T-helper 17 cell (primary cell): ENCODE measurements around the gene CDH16. TPM values are rescaled to one million over a fixed set of nuclear protein-coding genes. Genes with fewer than 3 reads are reported as not detected.

Experiments
- ATAC-seq: fragments of 150-1000 bp; cut with Tn5 transposase; 2 replicates; pipeline ENCODE4 v1.10.0; 2021; ENCODE audit warnings: mild to moderate bottlenecking, moderate library complexity
- DNase-seq, 3 donors: peaks; one replicate each; pipeline versions ENCODE4 v3.0.0 to v3.0.0-alpha.2; 2020 to 2021
- H3K9me3 ChIP-seq: one replicate; pipeline ENCODE4 v1.7.0; 2013; ENCODE audit warnings: low read length, mild to moderate bottlenecking; ENCODE audit not compliant: control insufficient read depth, poor library complexity, severe bottlenecking
- H3K27ac Mint-ChIP-seq: one replicate; pipeline ENCODE4 v1.8.0; 2022; ENCODE audit warnings: mild to moderate bottlenecking, moderate library complexity, mixed read lengths
- H3K27me3 Mint-ChIP-seq: one replicate; pipeline ENCODE4 v1.8.0; 2022; ENCODE audit warnings: mixed read lengths
- H3K36me3 Mint-ChIP-seq: one replicate; pipeline ENCODE4 v1.8.0; 2022; ENCODE audit warnings: low read depth, mixed read lengths
- H3K4me1 Mint-ChIP-seq: one replicate; pipeline ENCODE4 v1.8.0; 2022; ENCODE audit warnings: mild to moderate bottlenecking, mixed read lengths
- H3K4me3 Mint-ChIP-seq: one replicate; pipeline ENCODE4 v1.8.0; 2022; ENCODE audit warnings: mild to moderate bottlenecking, moderate library complexity, mixed read lengths
- total RNA-seq, 4 donors: library from RNA in 2 of 4; stranded (reverse) in 2 of 4; gene quantifications; one replicate each; pipeline ENCODE4 v1.2.3 and lab custom pipeline; 2022 to 2026

CDH16 gene
- total RNA-seq, 2 donors from 2014 or later = not detected

DNA sequence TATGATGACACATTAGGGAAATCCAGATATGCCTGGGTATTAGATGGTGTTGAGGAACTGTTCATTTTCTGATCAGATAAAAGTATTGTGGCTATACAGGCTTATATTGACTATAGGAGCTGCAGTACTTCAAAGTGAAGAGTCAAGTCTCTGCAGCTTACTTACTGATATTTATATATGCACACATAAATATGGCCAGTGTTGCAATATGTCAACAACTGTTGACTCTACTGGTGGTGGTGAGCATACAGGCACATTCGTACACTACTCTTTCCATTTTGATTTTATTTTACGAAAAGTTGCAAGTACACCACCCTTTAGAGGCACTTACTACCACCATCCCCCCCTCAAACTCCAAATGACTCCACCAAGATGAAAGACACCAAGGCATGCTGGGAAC lies 13.0 kb upstream of the CDH16 start:
- DNase-seq = no peak
- Mint-ChIP-seq H3K4me1 (peaks cover 36% of the 10 kb centered on the region), H3K36me3 (peaks cover 7% of the 10 kb centered on the region), H3K27me3 (no peaks in the 10 kb centered on the region), H3K27ac (no peak overlapping the region), H3K4me3 (no peak overlapping the region)
- ATAC-seq = no peak
- H3K9me3 ChIP-seq = no peaks in the 10 kb centered on the region

DNA sequence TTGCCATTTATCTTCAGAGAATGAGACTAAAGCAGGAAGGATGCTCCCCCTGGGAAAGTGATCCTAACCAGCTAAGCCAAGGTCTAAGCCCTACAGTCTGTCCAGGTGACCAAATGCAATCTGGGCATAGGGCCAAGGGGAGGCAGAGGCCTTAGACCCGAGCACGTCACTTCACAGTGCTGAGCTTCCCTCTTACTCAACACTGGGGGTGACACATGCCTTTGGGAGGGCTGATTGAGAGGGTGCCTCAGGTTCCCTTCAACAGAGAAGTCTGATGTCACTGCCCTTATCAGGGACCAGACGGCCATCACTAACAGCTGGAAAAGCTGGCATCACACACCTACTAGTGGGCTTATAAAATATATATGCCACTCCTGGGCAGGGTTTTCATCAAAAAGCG lies 11.5 kb upstream of the CDH16 start:
- Mint-ChIP-seq H3K4me1 (peaks cover 29% of the 10 kb centered on the region), H3K27me3 (peaks cover 10% of the 10 kb centered on the region), H3K27ac (peak overlapping the region; percentile 39), H3K4me3 (no peak overlapping the region), H3K36me3 (peaks cover 7% of the 10 kb centered on the region)
- H3K9me3 ChIP-seq = no peaks in the 10 kb centered on the region
- ATAC-seq (no peak), DNase-seq (no peak)

DNA sequence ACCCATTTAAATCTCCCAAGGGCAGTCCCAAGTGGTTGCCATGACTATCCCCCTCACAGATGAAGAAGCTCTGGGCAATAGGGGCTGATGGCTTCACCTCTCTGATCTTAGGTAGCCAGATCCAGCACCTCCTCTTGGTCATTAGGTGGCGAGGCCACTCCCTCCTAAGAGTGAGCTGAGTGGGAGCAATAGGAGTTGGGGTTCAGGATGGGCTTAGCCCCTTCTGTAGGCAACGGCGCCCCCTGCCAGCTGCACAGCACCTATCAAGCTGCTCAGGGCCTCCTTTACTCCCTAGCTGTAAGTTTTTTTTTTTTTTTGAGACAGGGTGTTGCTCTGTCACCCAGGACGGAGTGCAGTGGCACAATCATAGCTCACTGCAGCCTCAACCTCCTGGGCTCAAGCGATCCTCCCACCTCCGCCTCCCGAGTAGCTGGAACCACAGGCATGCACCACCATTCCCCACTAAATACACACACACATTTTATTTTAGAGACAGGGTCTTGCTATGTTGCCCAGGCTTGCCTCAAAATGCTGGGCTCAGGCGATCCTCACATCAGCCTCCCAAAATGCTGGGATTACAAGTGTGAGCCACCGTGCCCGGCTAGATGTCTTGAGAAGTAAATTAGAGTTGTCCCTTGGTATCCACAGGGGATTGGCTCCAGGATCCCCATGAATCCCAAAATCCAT lies 10.2 kb upstream of the CDH16 start:
- Mint-ChIP-seq H3K4me3 (no peak overlapping the region), H3K27me3 (peaks cover 15% of the 10 kb centered on the region)
- peak; percentile 45 for ATAC-seq

GRCh38 chr16:66927918-66928649 lies 9.4 kb upstream of the CDH16 start:
- H3K9me3 ChIP-seq = no peaks in the 10 kb centered on the region
- Mint-ChIP-seq H3K27ac (peak overlapping the region; percentile 6), H3K4me1 (peaks cover 21% of the 10 kb centered on the region), H3K4me3 (no peak overlapping the region), H3K27me3 (peaks cover 23% of the 10 kb centered on the region), H3K36me3 (peaks cover 2% of the 10 kb centered on the region)
- ATAC-seq (no peak), DNase-seq (no peak)

More for the DNA sequence above, 10.2 kb upstream of the CDH16 start:
- peaks cover 3% of the 10 kb centered on the region for H3K36me3 Mint-ChIP-seq
- no peak for DNase-seq
- H3K27ac Mint-ChIP-seq = no peak overlapping the region
- no peaks in the 10 kb centered on the region for H3K9me3 ChIP-seq
- peaks cover 26% of the 10 kb centered on the region for H3K4me1 Mint-ChIP-seq

- Mint-ChIP-seq H3K27me3 (peaks cover 28% of the 10 kb centered on the region), H3K36me3 (peaks cover 2% of the 10 kb centered on the region), H3K27ac (no peak overlapping the region), H3K4me1 (peaks cover 11% of the 10 kb centered on the region), H3K4me3 (no peak overlapping the region)
- H3K9me3 ChIP-seq = no peaks in the 10 kb centered on the region
- ATAC-seq (no peak), DNase-seq (no peak)
Observed at GRCh38 chr16:66926961-66927436, 8.3 kb upstream of the CDH16 start.

DNA sequence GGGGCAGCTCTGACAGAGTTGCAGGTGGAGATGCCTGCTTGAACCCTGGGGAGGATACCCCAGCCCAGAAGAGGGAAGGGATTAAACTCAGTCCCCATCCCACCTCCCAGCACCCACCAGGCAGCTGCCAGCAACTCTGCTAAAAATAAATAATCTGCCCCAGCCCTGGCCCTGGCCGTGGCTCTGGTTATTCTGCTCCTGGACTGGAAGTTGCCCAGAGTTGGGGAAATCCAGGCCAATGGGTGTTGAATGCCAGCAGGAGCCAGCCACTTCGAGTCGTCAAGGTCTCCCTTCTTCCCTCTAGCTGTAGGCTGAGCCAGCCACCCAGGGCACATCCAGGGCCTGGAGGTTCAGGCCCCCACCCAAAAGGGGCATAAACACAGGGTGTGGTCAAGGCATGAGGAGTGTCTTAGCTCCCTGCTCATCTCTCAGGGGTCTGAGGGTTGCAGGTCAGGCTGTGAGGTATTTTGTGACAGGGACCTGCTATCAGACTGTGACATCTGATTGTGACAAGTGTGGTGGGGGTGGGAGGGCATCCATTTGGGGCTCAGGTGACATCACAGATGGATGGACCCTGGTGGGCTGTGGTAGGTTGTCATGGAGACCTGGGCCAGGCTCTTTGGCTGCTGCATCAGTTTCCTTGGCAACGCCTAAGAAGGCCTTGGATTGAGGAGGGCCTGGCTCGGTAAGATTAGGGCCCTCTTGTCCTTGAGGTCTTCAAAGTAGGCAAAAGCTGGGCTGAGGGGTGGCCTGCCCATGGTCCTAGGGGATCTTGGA lies 7.7 kb upstream of the CDH16 start:
- no peak for DNase-seq
- Mint-ChIP-seq H3K27me3 (peaks cover 35% of the 10 kb centered on the region), H3K4me3 (peak overlapping the region; percentile 79), H3K36me3 (peaks cover 3% of the 10 kb centered on the region), H3K4me1 (peaks cover 8% of the 10 kb centered on the region), H3K27ac (no peak overlapping the region)
- no peak for ATAC-seq
- no peaks in the 10 kb centered on the region for H3K9me3 ChIP-seq

DNA sequence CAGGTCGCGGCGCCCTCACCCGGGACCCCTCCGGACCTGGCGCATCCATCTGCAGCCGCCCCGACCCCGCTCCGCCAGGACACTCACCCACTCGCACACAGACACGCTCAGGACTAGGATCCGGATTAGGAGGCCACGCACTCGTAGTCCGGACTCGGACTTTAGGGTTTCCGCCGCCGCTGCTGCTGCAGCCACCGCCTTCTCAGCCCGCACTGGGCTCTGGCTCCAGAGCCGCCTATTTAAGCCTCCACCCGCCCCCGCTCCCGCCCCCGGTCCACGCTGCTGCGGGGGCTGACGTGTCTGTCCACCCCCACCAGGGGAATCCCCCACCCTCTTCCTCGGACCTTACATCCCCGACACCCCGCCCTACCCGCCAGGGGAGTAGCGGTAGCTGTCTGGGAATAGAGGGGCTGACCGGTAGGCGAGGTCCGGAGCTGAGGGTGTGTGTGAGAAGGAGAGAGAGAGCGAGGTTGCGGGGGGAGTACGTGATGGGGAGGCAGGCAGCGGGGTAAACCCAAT lies 6.7 kb upstream of the CDH16 start, which contains the start of gene RRAD:
RRAD (minus strand) TSS at position 214 of the 519 bp plus-strand sequence. CDS start 356 bp downstream, outside the sequence.
- DNase-seq = no peak
- peak within 1 kb of the TSS; percentile 79 for H3K4me3 Mint-ChIP-seq

DNA sequence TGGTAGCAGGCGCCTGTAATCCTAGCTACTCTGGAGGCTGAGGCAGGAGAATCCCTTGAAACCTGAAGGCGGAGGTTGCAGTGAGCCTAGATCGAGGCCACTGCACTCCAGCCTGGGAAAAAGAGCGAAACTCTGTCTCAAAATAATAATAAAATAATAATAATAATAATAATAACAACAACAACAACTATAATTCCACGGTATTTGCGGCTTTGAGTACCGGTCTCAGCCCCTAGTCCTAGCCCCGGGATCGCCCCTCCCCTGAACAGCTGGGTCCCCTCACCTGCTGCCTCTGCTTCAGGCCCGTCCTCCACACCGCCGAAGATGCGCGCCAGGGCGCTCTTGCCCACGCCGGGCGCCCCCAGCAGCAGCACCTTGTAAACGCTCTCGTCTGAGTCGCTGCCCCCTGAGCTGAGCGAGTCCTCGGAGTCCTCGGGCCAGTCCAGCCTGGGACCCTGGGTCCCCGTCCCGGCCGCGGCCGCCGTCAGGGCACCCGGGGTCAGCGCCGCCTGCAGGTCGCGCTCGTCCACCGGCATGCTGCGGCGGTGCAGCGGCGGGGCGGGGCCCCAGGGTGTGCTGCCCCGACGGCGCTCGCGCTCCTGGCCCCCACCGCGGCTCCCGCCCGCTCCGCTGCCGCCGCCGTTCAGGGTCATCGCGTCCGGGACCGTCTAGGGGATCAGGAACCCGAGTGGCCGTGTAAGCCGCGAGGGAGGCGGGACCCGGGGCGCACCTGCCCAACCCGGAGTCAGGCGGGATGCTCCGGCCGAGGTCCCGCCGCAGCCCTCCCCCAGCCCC lies 6.0 kb upstream of the CDH16 start:
- Mint-ChIP-seq H3K27me3 (peaks cover 39% of the 10 kb centered on the region), H3K4me1 (peaks cover 8% of the 10 kb centered on the region), H3K4me3 (peak overlapping the region; percentile 79), H3K27ac (no peak overlapping the region), H3K36me3 (peaks cover 3% of the 10 kb centered on the region)
- DNase-seq = peak; percentile 26 to 40 (median 32)
- peak; percentile 78 for ATAC-seq
- no peaks in the 10 kb centered on the region for H3K9me3 ChIP-seq

More for the DNA sequence above, 6.7 kb upstream of the CDH16 start, which contains the start of gene RRAD:
- H3K27ac Mint-ChIP-seq = no peak within 1 kb of the TSS
- H3K9me3 ChIP-seq = no peaks in the 10 kb centered on the region
- peaks cover 39% of the 10 kb centered on the region for H3K27me3 Mint-ChIP-seq
- no peak for ATAC-seq
- H3K36me3 Mint-ChIP-seq = peaks cover 3% of the 10 kb centered on the region
- H3K4me1 Mint-ChIP-seq = peaks cover 8% of the 10 kb centered on the region

DNA sequence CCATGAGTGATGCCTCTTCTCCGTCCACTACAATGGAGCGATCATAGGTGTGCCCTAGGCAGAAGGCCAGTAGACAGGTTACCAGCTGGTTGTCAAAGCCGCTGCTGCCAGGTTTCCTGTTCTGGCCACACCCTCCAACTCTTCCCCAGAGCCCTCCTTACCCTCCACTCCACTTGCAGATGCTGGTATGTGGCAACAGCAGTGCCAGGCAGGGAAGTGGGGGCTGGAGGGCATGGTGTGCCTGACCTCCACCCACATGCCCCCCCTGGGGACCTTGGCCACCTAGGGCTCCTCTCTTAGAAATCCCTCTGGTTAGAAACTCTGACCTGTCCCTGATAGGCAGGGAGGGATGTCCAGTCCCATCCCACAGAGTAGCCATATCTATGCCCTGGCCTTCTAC lies 5.2 kb upstream of the CDH16 start:
- DNase-seq (no peak), ATAC-seq (no peak)
- H3K27me3 Mint-ChIP-seq = peaks cover 39% of the 10 kb centered on the region
- peaks cover 3% of the 10 kb centered on the region for H3K36me3 Mint-ChIP-seq
- peak overlapping the region; percentile 21 for H3K4me3 Mint-ChIP-seq
- H3K9me3 ChIP-seq = no peaks in the 10 kb centered on the region
- H3K27ac Mint-ChIP-seq = no peak overlapping the region
- peaks cover 8% of the 10 kb centered on the region for H3K4me1 Mint-ChIP-seq

GRCh38 chr16:66923247-66923731 lies 4.6 kb upstream of the CDH16 start:
- peaks cover 8% of the 10 kb centered on the region for H3K4me1 Mint-ChIP-seq
- ATAC-seq (no peak), DNase-seq (no peak)
- no peak overlapping the region for H3K4me3 Mint-ChIP-seq
- peaks cover 43% of the 10 kb centered on the region for H3K27me3 Mint-ChIP-seq
- peaks cover 3% of the 10 kb centered on the region for H3K36me3 Mint-ChIP-seq
- no peaks in the 10 kb centered on the region for H3K9me3 ChIP-seq
- H3K27ac Mint-ChIP-seq = no peak overlapping the region

- H3K9me3 ChIP-seq = no peaks in the 10 kb centered on the region
- peaks cover 46% of the 10 kb centered on the region for H3K27me3 Mint-ChIP-seq
- no peak overlapping the region for H3K27ac Mint-ChIP-seq
- DNase-seq (no peak), ATAC-seq (no peak)
- H3K4me3 Mint-ChIP-seq = no peak overlapping the region
- H3K36me3 Mint-ChIP-seq = peaks cover 3% of the 10 kb centered on the region
- H3K4me1 Mint-ChIP-seq = peaks cover 8% of the 10 kb centered on the region
Observed at GRCh38 chr16:66921729-66922450, 3.2 kb upstream of the CDH16 start.
